Choroid plexus epithelial cell (primary cell): ENCODE results near the gene TNRC6C.

Experiments
- DNase-seq: peaks from one replicate; pipeline ENCODE4 v3.0.0-alpha.2; 2010; ENCODE audit warnings: low read depth
- H3K4me3 ChIP-seq: 2 replicates; pipeline ENCODE4 v1.5.1; 2011; ENCODE audit warnings: low read depth, mild to moderate bottlenecking, control low read depth, low read length, moderate library complexity
- CTCF ChIP-seq: conservative IDR thresholded peaks from 2 replicates; pipeline ENCODE4 v1.5.1; 2011; ENCODE audit warnings: low read depth, mild to moderate bottlenecking, control low read depth, inconsistent platforms, low read length, moderate library complexity

The TNRC6C gene

GRCh38 chr17:78034429-78035091 lies 76.1 kb downstream of the TNRC6C start:
- no peak for TF ChIP-seq CTCF
- no peak for DNase-seq
- no peak overlapping the region for H3K4me3 ChIP-seq

GRCh38 chr17:78037280-78037679 lies 78.8 kb downstream of the TNRC6C start:
- no peak for DNase-seq
- TF ChIP-seq CTCF, result no peak
- no peak overlapping the region for H3K4me3 ChIP-seq

- no peak for TF ChIP-seq CTCF
- no peak for DNase-seq
These were observed 80.3 kb downstream of the TNRC6C start for GRCh38 chr17:78038748-78039288.

GRCh38 chr17:78039581-78039980 lies 81.1 kb downstream of the TNRC6C start:
- TF ChIP-seq CTCF, result no peak
- DNase-seq, result no peak
- no peak overlapping the region for H3K4me3 ChIP-seq

More at GRCh38 chr17:78038748-78039288, 80.3 kb downstream of the TNRC6C start:
- H3K4me3 ChIP-seq, result no peak overlapping the region

- no peak for DNase-seq
- peak overlapping the region; percentile 49 for H3K4me3 ChIP-seq
- TF ChIP-seq CTCF, result no peak
These were observed 82.2 kb downstream of the TNRC6C start for GRCh38 chr17:78040440-78041385.

- TF ChIP-seq CTCF, result no peak
These were observed 83.1 kb downstream of the TNRC6C start for GRCh38 chr17:78041386-78042179.

More at GRCh38 chr17:78041386-78042179, 83.1 kb downstream of the TNRC6C start:
- peak overlapping the region; percentile 49 for H3K4me3 ChIP-seq
- no peak for DNase-seq
